Endothelial cell of umbilical vein (primary cell): ENCODE results near the gene SLC35E4.

Source experiments
- CTCF ChIP-seq, 2 donors: IDR thresholded peaks; 1 replicate in 1 of 2; 2 replicates in 1 of 2; pipeline ENCODE4 v1.5.1; 2011; ENCODE audit warnings: low read length in 2 of 2, mild to moderate bottlenecking in 2 of 2, moderate library complexity in 2 of 2, control low read depth in 1 of 2, inconsistent platforms in 1 of 2, low read depth in 1 of 2; ENCODE audit not compliant: insufficient read depth in 1 of 2; ENCODE audit errors: extremely low read depth in 1 of 2
- EZH2 ChIP-seq: IDR thresholded peaks from 2 replicates; pipeline ENCODE4 v1.6.1; 2012; ENCODE audit warnings: borderline replicate concordance, low read depth, mild to moderate bottlenecking, moderate library complexity, low read length, inconsistent platforms; ENCODE audit not compliant: severe bottlenecking
- POLR2A ChIP-seq: IDR thresholded peaks from 2 replicates; pipeline ENCODE4 v1.6.1; 2012; ENCODE audit warnings: low read depth, mild to moderate bottlenecking, control low read depth, low read length
- POLR2AphosphoS5 ChIP-seq: IDR thresholded peaks from 2 replicates; pipeline ENCODE4 v1.6.1; 2012; ENCODE audit warnings: low read depth, mild to moderate bottlenecking, control low read depth, low read length, moderate library complexity; ENCODE audit not compliant: insufficient read depth

GRCh38 chr22:30694171-30694639 is 58.6 kb downstream of the SLC35E4 start:
- TF ChIP-seq POLR2AphosphoS5 (peak; percentile 2), CTCF (IDR thresholded peaks at IDR 0.05; ENCODE audit: extremely low read depth in 1 of 2, insufficient read depth in 1 of 2, low read depth in 1 of 2, low read length in 2 of 2) (peak in 1 of 2 donors; percentile 5), POLR2A (no peak), EZH2 (no peak)
